ENCODE results near the gene SKIC8. TPM values are rescaled to one million over a fixed set of nuclear protein-coding genes. Genes with fewer than 3 reads are reported as not detected.

SKIC8 gene
- total and polyA plus RNA-seq, 7 donors: 17.7 to 48.9 (median 32.9) TPM

- Histone ChIP-seq H3K36me3 (ENCODE audit: insufficient read depth in 1 of 2, low read depth in 1 of 2) (peaks cover 12 to 100% of the 10 kb centered on the region in 2 donors), H3K4me1 (no peaks in the 10 kb centered on the region), H3K27me3 (ENCODE audit: insufficient read depth in 3 of 3, low read length in 2 of 3) (no peaks in the 10 kb centered on the region), H3K9me3 (no peaks in the 10 kb centered on the region), H3K4me3 (no peak overlapping the region), H3K27ac (no peak overlapping the region)
- intact Hi-C loops (cut with DNase I): no loop called here
- 65 to 83% (median 66%) methylated on average over 2 of the region's 2 CpGs for WGBS, 3 donors
- ATAC-seq: no peak
- no peak for DNase-seq
- TF ChIP-seq, protein P1, sequence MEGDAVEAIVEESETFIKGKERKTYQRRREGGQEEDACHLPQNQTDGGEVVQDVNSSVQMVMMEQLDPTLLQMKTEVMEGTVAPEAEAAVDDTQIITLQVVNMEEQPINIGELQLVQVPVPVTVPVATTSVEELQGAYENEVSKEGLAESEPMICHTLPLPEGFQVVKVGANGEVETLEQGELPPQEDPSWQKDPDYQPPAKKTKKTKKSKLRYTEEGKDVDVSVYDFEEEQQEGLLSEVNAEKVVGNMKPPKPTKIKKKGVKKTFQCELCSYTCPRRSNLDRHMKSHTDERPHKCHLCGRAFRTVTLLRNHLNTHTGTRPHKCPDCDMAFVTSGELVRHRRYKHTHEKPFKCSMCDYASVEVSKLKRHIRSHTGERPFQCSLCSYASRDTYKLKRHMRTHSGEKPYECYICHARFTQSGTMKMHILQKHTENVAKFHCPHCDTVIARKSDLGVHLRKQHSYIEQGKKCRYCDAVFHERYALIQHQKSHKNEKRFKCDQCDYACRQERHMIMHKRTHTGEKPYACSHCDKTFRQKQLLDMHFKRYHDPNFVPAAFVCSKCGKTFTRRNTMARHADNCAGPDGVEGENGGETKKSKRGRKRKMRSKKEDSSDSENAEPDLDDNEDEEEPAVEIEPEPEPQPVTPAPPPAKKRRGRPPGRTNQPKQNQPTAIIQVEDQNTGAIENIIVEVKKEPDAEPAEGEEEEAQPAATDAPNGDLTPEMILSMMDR (IDR thresholded peaks at IDR 0.05): no peak
These were observed 17.1 kb downstream of the SKIC8 start for GRCh38 chr15:78282324-78282723.

DNA sequence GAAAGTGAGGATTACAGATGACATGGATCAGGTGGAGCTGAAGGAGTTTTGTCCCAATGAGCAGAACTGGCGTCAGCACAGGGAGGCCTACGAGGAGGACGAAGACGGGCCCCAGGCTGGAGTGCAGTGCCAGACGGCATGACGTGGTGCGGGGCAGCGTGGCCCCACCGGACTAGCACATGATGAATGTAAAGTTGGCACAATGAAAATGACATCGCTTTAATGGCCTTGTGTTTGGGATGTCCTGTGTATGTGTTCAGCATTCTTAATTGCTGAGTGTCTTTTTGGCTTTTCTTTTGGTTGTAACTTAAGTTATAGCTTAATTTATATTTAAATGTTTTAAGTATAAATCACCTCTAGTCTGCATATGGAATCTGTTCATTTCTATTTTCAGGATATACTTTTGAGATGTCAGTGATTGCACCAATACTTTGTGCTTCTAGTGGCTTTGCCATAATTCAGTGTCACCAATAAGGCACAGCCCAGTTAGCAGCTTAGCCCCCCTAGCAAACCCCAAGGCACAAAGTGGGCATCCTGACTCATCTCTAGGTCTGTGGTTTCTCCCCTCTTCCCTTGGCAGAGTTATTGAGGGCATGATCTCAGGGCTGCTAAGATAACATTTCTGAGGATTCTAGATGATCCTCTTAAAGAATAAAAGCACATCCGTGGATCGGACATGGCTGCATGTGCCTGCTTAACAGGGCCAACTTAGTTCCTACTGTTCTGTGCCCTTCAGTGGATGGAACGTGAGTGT lies 18.9 kb downstream of the SKIC8 start:
- Histone ChIP-seq H3K36me3 (ENCODE audit: insufficient read depth in 1 of 2, low read depth in 1 of 2) (peaks cover 12 to 99% of the 10 kb centered on the region in 2 donors), H3K9me3 (no peaks in the 10 kb centered on the region), H3K4me3 (no peak overlapping the region), H3K4me1 (no peaks in the 10 kb centered on the region), H3K27ac (no peak overlapping the region), H3K27me3 (ENCODE audit: insufficient read depth in 3 of 3, low read length in 2 of 3) (no peaks in the 10 kb centered on the region)
- 83 to 92% (median 88%) methylated on average over 13 of the region's 13 CpGs for WGBS, 3 donors
- DNase-seq (no peak), ATAC-seq (no peak)
- intact Hi-C loops (cut with DNase I): no loop called here
- TF ChIP-seq, protein P1 (IDR thresholded peaks at IDR 0.05): no peak

DNA sequence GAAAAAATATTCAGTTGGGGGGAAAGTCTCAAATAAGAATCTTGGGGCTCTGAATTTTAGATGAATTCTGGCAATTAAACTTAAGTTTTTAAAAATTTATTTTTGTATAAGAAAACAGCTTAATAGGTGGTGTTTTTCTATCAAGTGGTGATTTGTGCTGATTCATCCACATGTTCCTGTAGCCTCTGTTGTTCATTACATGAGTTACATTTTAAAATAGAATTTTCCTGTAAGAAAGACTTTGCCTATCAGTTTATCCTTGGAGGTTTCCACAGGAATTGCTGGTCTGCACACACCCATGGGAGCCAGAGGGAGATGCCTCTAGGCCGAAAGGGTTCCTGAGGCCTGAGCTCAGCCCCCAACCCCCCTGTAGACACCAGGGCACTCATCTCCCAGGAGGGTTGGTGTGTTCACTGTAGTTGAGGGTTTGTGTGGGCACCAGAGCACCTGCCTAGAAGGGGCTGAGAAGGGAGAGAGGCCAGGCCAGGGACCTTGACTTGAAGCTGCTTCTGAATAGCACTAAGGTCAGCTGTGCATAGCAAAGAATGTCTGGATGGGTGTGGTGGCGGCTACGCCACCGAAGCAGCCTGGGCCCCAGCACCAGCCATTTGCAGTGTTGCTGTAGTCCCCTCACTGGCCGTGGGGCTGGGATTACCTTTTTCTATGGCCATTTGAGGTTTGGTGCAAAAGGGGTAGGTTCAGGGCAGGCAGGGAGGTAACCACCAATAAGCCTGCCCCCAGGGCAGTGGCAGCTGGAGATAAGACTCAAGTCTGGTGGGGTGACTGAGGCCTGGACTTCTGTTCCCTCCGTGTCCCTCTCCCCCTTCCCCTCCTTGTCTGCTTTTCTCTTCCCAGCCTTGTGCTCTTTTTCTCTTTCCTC lies 23.1 kb downstream of the SKIC8 start:
- DNase-seq (no peak), ATAC-seq (peak in 1 of 4 donors; percentile 21)
- intact Hi-C loops (cut with DNase I): no loop called here
- Histone ChIP-seq H3K27ac (peak overlapping the region; percentile 30), H3K9me3 (no peaks in the 10 kb centered on the region), H3K36me3 (ENCODE audit: insufficient read depth in 1 of 2, low read depth in 1 of 2) (peaks cover 15 to 96% of the 10 kb centered on the region in 2 donors), H3K27me3 (ENCODE audit: insufficient read depth in 3 of 3, low read length in 2 of 3) (no peaks in the 10 kb centered on the region), H3K4me1 (no peaks in the 10 kb centered on the region), H3K4me3 (no peak overlapping the region)
- TF ChIP-seq, protein P1 (IDR thresholded peaks at IDR 0.05): no peak
- 80 to 85% (median 81%) methylated on average over 6 of the region's 6 CpGs for WGBS, 3 donors

DNA sequence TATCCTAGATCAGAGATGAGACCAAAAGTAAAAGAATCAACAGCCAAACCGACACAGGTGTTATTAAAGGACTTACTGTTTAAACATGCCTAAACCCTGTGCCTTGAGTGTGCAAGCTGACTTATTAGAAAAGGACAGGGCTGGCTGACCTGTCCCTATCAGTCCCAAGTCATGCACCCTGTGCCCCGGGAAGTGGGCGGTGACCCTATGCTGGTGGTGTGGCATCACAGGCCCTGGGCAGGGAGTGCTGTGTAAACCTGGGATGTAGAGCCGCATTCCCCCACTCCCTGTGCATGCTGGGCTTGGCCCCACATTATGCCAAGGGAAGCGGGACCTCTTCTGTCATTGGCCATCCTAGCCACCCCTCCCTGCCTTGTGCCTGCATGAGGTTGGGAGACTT lies 24.4 kb downstream of the SKIC8 start:
- H3K9me3 ChIP-seq: no peaks in the 10 kb centered on the region
- WGBS, 3 donors: 83 to 94% (median 89%) methylated on average over 5 of the region's 5 CpGs
- intact Hi-C loops (cut with DNase I): no loop called here
- no peak overlapping the region for H3K4me3 ChIP-seq
- DNase-seq: no peak
- no peaks in the 10 kb centered on the region for H3K27me3 ChIP-seq (ENCODE audit: insufficient read depth in 3 of 3, low read length in 2 of 3)
- H3K27ac ChIP-seq: no peak overlapping the region
- peaks cover 3% of the 10 kb centered on the region for H3K4me1 ChIP-seq
- TF ChIP-seq, protein P1 (IDR thresholded peaks at IDR 0.05): no peak
- peaks cover 9 to 96% of the 10 kb centered on the region in 2 donors for H3K36me3 ChIP-seq (ENCODE audit: insufficient read depth in 1 of 2, low read depth in 1 of 2)
- peak in 1 of 4 donors; percentile 32 for ATAC-seq
